H1 (cell line): ENCODE measurements around the gene OCEL1. TPM values are rescaled to one million over a fixed set of nuclear protein-coding genes. Genes with fewer than 3 reads are reported as not detected.

Experiments used
- ASH2L ChIP-seq: fragments of 200-600, 300-600 bp; sonication (generic); IDR thresholded peaks from one replicate; pipeline ENCODE4 v1.7.1; 2017; ENCODE audit warnings: low read length
- CHD7 ChIP-seq: fragments of 300-600 bp; sonication (generic); IDR thresholded peaks from 2 replicates; pipeline ENCODE4 v1.7.1; 2012; ENCODE audit warnings: low read length, moderate library complexity, mild to moderate bottlenecking, inconsistent platforms; ENCODE audit not compliant: insufficient replicate concordance
- RNF2 ChIP-seq: fragments of 200-900, 300-1000 bp; sonication (generic); IDR thresholded peaks from 2 replicates; pipeline ENCODE4 v1.7.1; 2016; ENCODE audit warnings: borderline replicate concordance, low read depth, mild to moderate bottlenecking, antibody characterized with exemption, low read length; ENCODE audit not compliant: poor library complexity, severe bottlenecking; ENCODE audit errors: missing control alignments
- SP4 ChIP-seq: IDR thresholded peaks from 2 replicates; pipeline ENCODE4 v1.6.1; 2012; ENCODE audit warnings: low read length, inconsistent platforms
- TAF1 ChIP-seq: IDR thresholded peaks from 2 replicates; pipeline ENCODE4 v1.6.1; 2011; ENCODE audit warnings: mild to moderate bottlenecking, low read depth, low read length
- TBP ChIP-seq: IDR thresholded peaks from 2 replicates; pipeline ENCODE4 v1.6.1; 2011; ENCODE audit warnings: low read depth, low read length, improper control_type of control experiment
- polyA plus RNA-seq, 7 experiments: library from polyadenylated mRNA; depleted of rRNA in 3 of 7; stranded (reverse) in 5 of 7; unstranded in 2 of 7; fragments of >200 nt in 5 of 7; fragments of 200-250 nt in 2 of 7; gene quantifications; 1 replicate in 5 of 7; 2 replicates in 1 of 7; 4 replicates in 1 of 7; pipeline versions ENCODE4 v1.2.1 to v1.2.3, GENCODE V29; 2011 to 2013; ENCODE audit warnings: missing spikeins in 2 of 7, mixed read lengths in 2 of 7
- total RNA-seq: library from RNA; stranded (reverse); fragmentation: NEBNext Ultra II Directional; extraction: Animal tissue kit (Norgen Biotek cat#: 25700); gene quantifications from 2 replicates; pipeline ENCODE4 v1.2.1, GENCODE V29; 2021

The OCEL1 gene
- total and polyA plus RNA-seq, 2 of the 8 experiments (the other 6 are each of a cell fraction or from before 2014, with no cell fraction given) = 13.3 to 32.6 TPM

- TF ChIP-seq CHD7 (no peak), TAF1 (no peak; the same call in 1 of the 2 replicates), SP4 (no peak), TBP (0 out of 2 replicates have a peak, but pooled peaks have one; percentile 17), RNF2 (no peak), ASH2L (no peak)
Measured at GRCh38 chr19:17180997-17181702, 44.9 kb upstream of the OCEL1 start (continued).
